Brain microvascular endothelial cell (primary cell): ENCODE results near the gene EFNA5.

ENCODE experiments used
- DNase-seq: peaks from one replicate; pipeline ENCODE4 v3.0.0-alpha.2; 2020
- H3K27ac ChIP-seq: fragments of 250-450 bp; sonication (Bioruptor Pico); 2 replicates; pipeline ENCODE4 v1.5.1; 2020; ENCODE audit warnings: mild to moderate bottlenecking, moderate library complexity
- H3K27me3 ChIP-seq: fragments of 250-450 bp; sonication (Bioruptor Pico); replicated peaks from 2 replicates; pipeline ENCODE4 v1.5.1; 2020; ENCODE audit warnings: mild to moderate bottlenecking
- H3K36me3 ChIP-seq: fragments of 250-450 bp; sonication (Bioruptor Pico); replicated peaks from 2 replicates; pipeline ENCODE4 v1.5.1; 2020; ENCODE audit warnings: mild to moderate bottlenecking
- H3K4me3 ChIP-seq: 2 replicates; pipeline ENCODE4 v1.5.1; 2011; ENCODE audit warnings: low read depth, mild to moderate bottlenecking, control low read depth, low read length, moderate library complexity
- in situ Hi-C: cut with HindIII; loops from 2 replicates; pipeline ENCODE4 v1.10.0; 2017; ENCODE audit warnings: low sequenced_read_pairs, low pct_ligation_motif_present
- TF ChIP-seq, protein P1 (sequence below): IDR thresholded peaks from 2 replicates; pipeline ENCODE4 v1.5.1; 2011; ENCODE audit warnings: low read depth, mild to moderate bottlenecking, moderate library complexity, low read length, control low read depth, inconsistent platforms; ENCODE audit errors: missing control alignments

The EFNA5 gene

GRCh38 chr5:107577394-107577950 lies 93.3 kb downstream of the EFNA5 start:
- H3K27me3 ChIP-seq, result no peaks in the 10 kb centered on the region
- TF ChIP-seq, protein P1, sequence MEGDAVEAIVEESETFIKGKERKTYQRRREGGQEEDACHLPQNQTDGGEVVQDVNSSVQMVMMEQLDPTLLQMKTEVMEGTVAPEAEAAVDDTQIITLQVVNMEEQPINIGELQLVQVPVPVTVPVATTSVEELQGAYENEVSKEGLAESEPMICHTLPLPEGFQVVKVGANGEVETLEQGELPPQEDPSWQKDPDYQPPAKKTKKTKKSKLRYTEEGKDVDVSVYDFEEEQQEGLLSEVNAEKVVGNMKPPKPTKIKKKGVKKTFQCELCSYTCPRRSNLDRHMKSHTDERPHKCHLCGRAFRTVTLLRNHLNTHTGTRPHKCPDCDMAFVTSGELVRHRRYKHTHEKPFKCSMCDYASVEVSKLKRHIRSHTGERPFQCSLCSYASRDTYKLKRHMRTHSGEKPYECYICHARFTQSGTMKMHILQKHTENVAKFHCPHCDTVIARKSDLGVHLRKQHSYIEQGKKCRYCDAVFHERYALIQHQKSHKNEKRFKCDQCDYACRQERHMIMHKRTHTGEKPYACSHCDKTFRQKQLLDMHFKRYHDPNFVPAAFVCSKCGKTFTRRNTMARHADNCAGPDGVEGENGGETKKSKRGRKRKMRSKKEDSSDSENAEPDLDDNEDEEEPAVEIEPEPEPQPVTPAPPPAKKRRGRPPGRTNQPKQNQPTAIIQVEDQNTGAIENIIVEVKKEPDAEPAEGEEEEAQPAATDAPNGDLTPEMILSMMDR, result no peak
- no peak overlapping the region for H3K27ac ChIP-seq
- in situ Hi-C loops, result no loop called here
- no peak overlapping the region for H3K4me3 ChIP-seq
- DNase-seq, result no peak
- no peaks in the 10 kb centered on the region for H3K36me3 ChIP-seq

GRCh38 chr5:107576736-107577393 lies 93.9 kb downstream of the EFNA5 start:
- DNase-seq, result no peak
- H3K4me3 ChIP-seq, result no peak overlapping the region
- no peak overlapping the region for H3K27ac ChIP-seq
- no peaks in the 10 kb centered on the region for H3K36me3 ChIP-seq
- no peaks in the 10 kb centered on the region for H3K27me3 ChIP-seq
- in situ Hi-C loops, result no loop called here
- TF ChIP-seq, protein P1, result no peak

GRCh38 chr5:107576155-107576554 lies 94.6 kb downstream of the EFNA5 start:
- in situ Hi-C loops, result no loop called here
- TF ChIP-seq, protein P1, result no peak
- Histone ChIP-seq H3K36me3 (no peaks in the 10 kb centered on the region), H3K27ac (no peak overlapping the region), H3K4me3 (no peak overlapping the region), H3K27me3 (no peaks in the 10 kb centered on the region)
- no peak for DNase-seq

- Histone ChIP-seq H3K27ac (no peak overlapping the region), H3K27me3 (no peaks in the 10 kb centered on the region), H3K4me3 (no peak overlapping the region), H3K36me3 (no peaks in the 10 kb centered on the region)
- no peak for DNase-seq
- TF ChIP-seq, protein P1, result no peak
- in situ Hi-C loops, result no loop called here
These were observed 96.5 kb downstream of the EFNA5 start for GRCh38 chr5:107574287-107574686.

GRCh38 chr5:107572715-107573368 lies 97.9 kb downstream of the EFNA5 start:
- no peaks in the 10 kb centered on the region for H3K27me3 ChIP-seq
- TF ChIP-seq, protein P1, result no peak

More at GRCh38 chr5:107572715-107573368, 97.9 kb downstream of the EFNA5 start:
- DNase-seq, result no peak
- Histone ChIP-seq H3K4me3 (no peak overlapping the region), H3K36me3 (no peaks in the 10 kb centered on the region), H3K27ac (no peak overlapping the region)
- in situ Hi-C loops, result no loop called here
